Thoracic aorta (tissue), 2 donors: ENCODE results near the gene MTOR. TPM values are rescaled to one million over a fixed set of nuclear protein-coding genes. Genes with fewer than 3 reads are reported as not detected.

ENCODE experiments used
- ATAC-seq: fragments of 150-250 bp; one replicate; pipeline ENCODE4 v1.8.0; 2017; ENCODE audit warnings: low read depth; ENCODE audit not compliant: insufficient number of reproducible peaks, low FRiP score
- DNase-seq: peaks from one replicate; pipeline ENCODE4 v3.0.0-alpha.2; 2020; ENCODE audit warnings: low spot score
- H3K27ac ChIP-seq, 2 donors: fragments of 200-600 bp; sonication (generic); 1 replicate in 1 of 2; 2 replicates in 1 of 2; pipeline ENCODE4 v1.5.1; 2016; ENCODE audit warnings: mild to moderate bottlenecking in 2 of 2, moderate library complexity in 2 of 2
- H3K27me3 ChIP-seq: fragments of 200-600 bp; sonication (generic); replicated peaks from 2 replicates; pipeline ENCODE4 v1.6.0; 2016; ENCODE audit warnings: mild to moderate bottlenecking; ENCODE audit not compliant: insufficient read depth
- H3K36me3 ChIP-seq: fragments of 200-600 bp; sonication (generic); one replicate; pipeline ENCODE4 v1.5.1; 2016
- H3K4me1 ChIP-seq, 2 donors: fragments of 200-600 bp; sonication (generic); 1 replicate in 1 of 2; 2 replicates in 1 of 2; pipeline versions ENCODE4 v1.5.1 to v1.6.0; 2016; ENCODE audit warnings: low read depth in 2 of 2, mild to moderate bottlenecking in 1 of 2; ENCODE audit not compliant: control insufficient read depth in 1 of 2
- H3K4me3 ChIP-seq: fragments of 200-600 bp; sonication (generic); 2 replicates; pipeline ENCODE4 v1.5.1; 2016; ENCODE audit warnings: mild to moderate bottlenecking
- H3K9me3 ChIP-seq: fragments of 200-600 bp; sonication (generic); 2 replicates; pipeline ENCODE4 v1.5.1; 2016
- total RNA-seq, 2 donors: library from RNA; depleted of rRNA; stranded (reverse); fragments of >200 nt; gene quantifications; one replicate each; pipeline versions ENCODE4 v1.1.0 to v1.2.3, GENCODE V29; 2016
- TF ChIP-seq, protein P1 (sequence below): fragments of 200-600 bp; sonication (generic); IDR thresholded peaks from one replicate; pipeline ENCODE4 v1.5.1; 2019; ENCODE audit warnings: antibody characterized with exemption

The MTOR gene
- total RNA-seq, 2 donors from 2014 or later: 37.5 to 48.7 TPM

- DNase-seq (no peak), ATAC-seq (no peak)
- Histone ChIP-seq H3K27me3 (no peaks in the 10 kb centered on the region), H3K27ac (peak overlapping the region; percentile 44 to 63), H3K4me1 (peaks cover 30 to 55% of the 10 kb centered on the region in 2 donors), H3K9me3 (no peaks in the 10 kb centered on the region), H3K36me3 (no peaks in the 10 kb centered on the region), H3K4me3 (no peak overlapping the region)
- TF ChIP-seq, protein P1, sequence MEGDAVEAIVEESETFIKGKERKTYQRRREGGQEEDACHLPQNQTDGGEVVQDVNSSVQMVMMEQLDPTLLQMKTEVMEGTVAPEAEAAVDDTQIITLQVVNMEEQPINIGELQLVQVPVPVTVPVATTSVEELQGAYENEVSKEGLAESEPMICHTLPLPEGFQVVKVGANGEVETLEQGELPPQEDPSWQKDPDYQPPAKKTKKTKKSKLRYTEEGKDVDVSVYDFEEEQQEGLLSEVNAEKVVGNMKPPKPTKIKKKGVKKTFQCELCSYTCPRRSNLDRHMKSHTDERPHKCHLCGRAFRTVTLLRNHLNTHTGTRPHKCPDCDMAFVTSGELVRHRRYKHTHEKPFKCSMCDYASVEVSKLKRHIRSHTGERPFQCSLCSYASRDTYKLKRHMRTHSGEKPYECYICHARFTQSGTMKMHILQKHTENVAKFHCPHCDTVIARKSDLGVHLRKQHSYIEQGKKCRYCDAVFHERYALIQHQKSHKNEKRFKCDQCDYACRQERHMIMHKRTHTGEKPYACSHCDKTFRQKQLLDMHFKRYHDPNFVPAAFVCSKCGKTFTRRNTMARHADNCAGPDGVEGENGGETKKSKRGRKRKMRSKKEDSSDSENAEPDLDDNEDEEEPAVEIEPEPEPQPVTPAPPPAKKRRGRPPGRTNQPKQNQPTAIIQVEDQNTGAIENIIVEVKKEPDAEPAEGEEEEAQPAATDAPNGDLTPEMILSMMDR: no peak
Measured at GRCh38 chr1:11179125-11179524, 83.2 kb downstream of the MTOR start.

- ATAC-seq: no peak
- no peak for DNase-seq
- H3K27me3 ChIP-seq: no peaks in the 10 kb centered on the region
- H3K27ac ChIP-seq: peak overlapping the region; percentile 48 to 63
- H3K36me3 ChIP-seq: no peaks in the 10 kb centered on the region
- TF ChIP-seq, protein P1: no peak
- peaks cover 30 to 55% of the 10 kb centered on the region in 2 donors for H3K4me1 ChIP-seq
- H3K4me3 ChIP-seq: no peak overlapping the region
- H3K9me3 ChIP-seq: no peaks in the 10 kb centered on the region
Measured at GRCh38 chr1:11178021-11179015, 84.0 kb downstream of the MTOR start.

GRCh38 chr1:11176081-11176706 lies 86.2 kb downstream of the MTOR start:
- no peaks in the 10 kb centered on the region for H3K27me3 ChIP-seq
- peak; percentile 62 for ATAC-seq
- peak overlapping the region; percentile 19 to 22 for H3K27ac ChIP-seq
- DNase-seq: no peak
- H3K36me3 ChIP-seq: no peaks in the 10 kb centered on the region
- H3K4me3 ChIP-seq: no peak overlapping the region
- H3K9me3 ChIP-seq: no peaks in the 10 kb centered on the region
- peaks cover 30 to 55% of the 10 kb centered on the region in 2 donors for H3K4me1 ChIP-seq
- TF ChIP-seq, protein P1: no peak

DNA sequence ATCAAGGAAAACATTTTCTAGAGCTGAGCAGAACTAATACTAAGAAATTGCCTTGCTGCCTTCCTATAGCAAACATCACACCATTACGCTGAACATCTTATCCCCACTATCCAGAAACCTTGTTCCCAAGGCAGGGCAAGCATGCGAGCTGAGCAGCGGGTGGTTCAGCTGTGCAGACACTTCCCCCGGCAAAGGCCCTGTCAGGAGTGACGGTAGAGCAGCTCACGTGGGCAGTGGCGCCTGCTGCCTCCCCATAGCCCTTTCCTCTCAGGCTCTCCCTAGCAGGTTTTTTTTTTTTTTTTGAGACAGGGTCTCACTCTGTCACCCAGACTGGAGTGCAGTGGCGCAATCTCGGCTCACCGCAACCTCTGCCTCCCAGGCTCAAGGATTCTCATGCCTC lies 86.9 kb downstream of the MTOR start:
- no peaks in the 10 kb centered on the region for H3K36me3 ChIP-seq
- no peaks in the 10 kb centered on the region for H3K27me3 ChIP-seq
- no peak overlapping the region for H3K4me3 ChIP-seq
- H3K9me3 ChIP-seq: no peaks in the 10 kb centered on the region
- peak overlapping the region; percentile 19 to 22 for H3K27ac ChIP-seq
- DNase-seq: no peak
- TF ChIP-seq, protein P1: no peak
- H3K4me1 ChIP-seq: peaks cover 27 to 51% of the 10 kb centered on the region in 2 donors
- no peak for ATAC-seq
